Measurements from ENCODE around the gene RPA3.
A peak's percentile ranks its signal among the peaks of the same experiment; 100 is the strongest.

RPA3 gene

DNA sequence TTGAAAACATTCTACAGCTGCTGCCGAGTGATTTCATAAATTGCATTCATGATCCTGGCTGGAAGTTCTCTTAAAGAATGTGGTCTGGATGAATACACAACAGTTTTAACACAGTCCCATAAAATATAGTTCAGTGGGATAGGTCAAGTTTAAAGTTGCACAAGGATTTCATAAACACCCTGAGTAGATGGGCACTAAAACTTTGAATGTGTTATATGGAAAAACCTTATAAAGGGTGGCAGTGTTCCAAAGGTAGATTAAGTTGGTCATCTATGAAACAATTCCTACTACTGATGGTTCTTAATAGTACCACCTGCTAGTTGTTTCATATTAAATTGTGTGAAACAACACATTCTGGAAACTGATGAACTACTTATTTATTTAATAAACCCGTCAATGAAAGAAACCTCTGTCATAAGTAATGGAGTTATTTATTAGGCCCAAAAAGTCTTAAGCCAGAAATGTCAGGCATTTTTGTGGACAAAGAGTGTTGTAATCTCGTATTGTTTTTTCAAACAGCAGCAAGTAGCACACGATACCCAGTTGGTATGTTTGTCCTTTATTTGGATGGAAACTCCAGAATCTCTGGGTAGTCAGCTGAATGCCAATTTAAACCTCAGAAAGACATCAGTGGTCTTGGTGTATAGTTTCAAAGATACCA is 14.3 kb upstream of the RPA3 start:
- TF ChIP-seq, protein P1, sequence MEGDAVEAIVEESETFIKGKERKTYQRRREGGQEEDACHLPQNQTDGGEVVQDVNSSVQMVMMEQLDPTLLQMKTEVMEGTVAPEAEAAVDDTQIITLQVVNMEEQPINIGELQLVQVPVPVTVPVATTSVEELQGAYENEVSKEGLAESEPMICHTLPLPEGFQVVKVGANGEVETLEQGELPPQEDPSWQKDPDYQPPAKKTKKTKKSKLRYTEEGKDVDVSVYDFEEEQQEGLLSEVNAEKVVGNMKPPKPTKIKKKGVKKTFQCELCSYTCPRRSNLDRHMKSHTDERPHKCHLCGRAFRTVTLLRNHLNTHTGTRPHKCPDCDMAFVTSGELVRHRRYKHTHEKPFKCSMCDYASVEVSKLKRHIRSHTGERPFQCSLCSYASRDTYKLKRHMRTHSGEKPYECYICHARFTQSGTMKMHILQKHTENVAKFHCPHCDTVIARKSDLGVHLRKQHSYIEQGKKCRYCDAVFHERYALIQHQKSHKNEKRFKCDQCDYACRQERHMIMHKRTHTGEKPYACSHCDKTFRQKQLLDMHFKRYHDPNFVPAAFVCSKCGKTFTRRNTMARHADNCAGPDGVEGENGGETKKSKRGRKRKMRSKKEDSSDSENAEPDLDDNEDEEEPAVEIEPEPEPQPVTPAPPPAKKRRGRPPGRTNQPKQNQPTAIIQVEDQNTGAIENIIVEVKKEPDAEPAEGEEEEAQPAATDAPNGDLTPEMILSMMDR (IDR thresholded peaks at IDR 0.05): no peak
- H3K27ac ChIP-seq: peak overlapping the region; percentile 23 to 24

DNA sequence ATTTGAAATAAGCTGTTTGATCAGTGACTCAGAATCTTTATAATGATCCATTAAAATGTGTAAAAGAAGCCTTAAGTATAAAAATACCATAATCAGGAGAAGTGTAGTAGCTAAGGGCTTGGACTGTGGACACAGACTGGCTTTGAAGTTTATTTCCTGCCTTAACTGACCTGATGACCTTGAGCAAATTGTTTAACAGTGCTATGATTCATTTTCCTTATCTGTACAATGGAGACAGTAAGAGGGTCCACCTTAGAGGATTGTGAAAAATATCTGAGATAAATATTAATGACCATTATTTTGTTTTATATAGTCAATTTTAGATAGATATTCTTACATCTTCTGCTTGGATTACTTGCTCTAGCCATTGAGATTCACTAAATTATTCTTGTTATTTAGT is 13.3 kb upstream of the RPA3 start:
- Histone ChIP-seq H3K27ac (peak overlapping the region in 1 of 2 donors; percentile 14), H3K4me3 (no peak overlapping the region)
- no peak for DNase-seq (ENCODE audit: low spot score)
- TF ChIP-seq, protein P1 (IDR thresholded peaks at IDR 0.05): no peak

More for the DNA sequence above, 14.3 kb upstream of the RPA3 start:
- no peak overlapping the region for H3K4me3 ChIP-seq
- no peak for DNase-seq (ENCODE audit: low spot score)

DNA sequence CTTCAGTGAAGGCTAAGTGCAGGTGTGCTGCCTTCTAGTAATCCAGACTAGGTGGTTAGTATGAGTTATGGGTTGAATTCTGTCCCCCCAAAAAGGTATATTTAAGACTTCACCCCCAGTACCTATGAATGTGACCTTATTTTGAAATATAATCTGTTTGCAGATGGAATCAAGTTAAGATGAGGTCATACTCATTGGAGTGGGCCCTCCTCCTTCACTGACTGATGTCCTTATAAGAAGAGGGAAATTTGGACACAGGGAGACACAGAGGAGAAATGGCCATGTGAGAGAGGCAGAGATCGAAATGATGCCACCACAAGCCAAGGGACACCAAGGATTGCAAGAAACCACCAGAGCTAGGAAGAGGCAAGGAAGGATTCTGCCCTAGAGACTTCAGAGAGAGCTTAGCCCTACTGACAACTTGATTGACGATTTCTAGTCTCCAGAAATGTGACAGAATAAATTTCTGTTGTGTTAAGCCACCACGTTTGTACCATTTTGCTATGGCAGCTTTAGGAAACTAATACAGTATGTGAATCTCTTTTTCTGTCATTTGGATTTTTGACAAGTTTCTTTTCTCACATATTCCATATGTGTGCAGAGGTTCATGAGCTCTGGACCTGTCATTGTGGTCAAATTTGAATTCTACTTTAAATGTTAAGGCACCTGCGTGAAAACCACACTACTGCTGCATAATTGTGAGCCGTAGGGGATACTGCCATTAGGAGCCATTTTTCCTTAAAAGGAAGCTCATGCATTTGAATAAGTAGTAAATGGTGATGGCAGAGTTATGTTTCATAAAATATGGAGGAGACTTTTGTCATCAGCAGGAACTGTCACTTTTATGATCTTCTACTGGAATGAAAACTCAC is 2.6 kb upstream of the RPA3 start:
- no peak for DNase-seq (ENCODE audit: low spot score)
- H3K4me3 ChIP-seq: no peak overlapping the region
- no peak overlapping the region for H3K27ac ChIP-seq
- TF ChIP-seq, protein P1 (IDR thresholded peaks at IDR 0.05): no peak

DNA sequence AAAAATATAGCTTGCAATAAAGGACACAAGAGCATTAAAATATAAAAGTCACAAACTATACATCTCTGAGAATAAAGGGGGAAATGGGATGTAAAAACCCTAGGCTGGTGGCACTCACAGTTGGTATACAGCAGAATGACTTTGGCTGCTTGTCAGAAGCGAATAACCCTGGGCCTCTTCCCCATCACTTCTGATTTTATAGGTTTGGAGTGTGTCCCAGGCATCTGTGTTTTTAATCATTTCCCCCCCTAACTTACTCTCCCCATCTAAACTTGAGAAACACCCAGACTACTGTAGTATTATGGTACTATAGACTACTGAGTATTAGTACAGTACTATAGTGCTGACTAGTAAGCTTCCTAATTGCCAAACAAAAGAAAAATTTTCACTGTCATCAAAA is 1.8 kb upstream of the RPA3 start:
- DNase-seq (ENCODE audit: low spot score): no peak
- TF ChIP-seq, protein P1 (IDR thresholded peaks at IDR 0.05): no peak
- Histone ChIP-seq H3K4me3 (no peak overlapping the region), H3K27ac (no peak overlapping the region)

DNA sequence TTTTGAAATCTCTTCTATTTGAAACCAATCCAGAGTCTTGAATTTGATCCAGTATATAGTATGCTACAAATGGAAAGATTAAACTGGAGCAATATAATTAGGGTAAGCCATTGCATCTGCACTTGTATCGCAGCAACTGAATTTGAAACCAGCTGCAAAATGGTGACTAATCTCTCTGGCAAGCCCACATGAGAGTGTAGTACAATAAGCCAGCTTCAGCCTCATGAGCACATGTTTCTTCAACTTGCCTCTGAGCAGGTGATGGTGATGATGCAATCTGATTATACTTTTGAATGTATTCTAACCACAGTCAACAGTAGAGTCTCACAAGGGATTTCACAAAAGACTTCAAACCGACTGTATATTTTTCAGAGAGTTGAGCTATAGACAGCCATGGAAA is 829 bp upstream of the RPA3 start:
- TF ChIP-seq, protein P1 (IDR thresholded peaks at IDR 0.05): no peak
- Histone ChIP-seq H3K27ac (no peak overlapping the region), H3K4me3 (no peak overlapping the region)
- no peak for DNase-seq (ENCODE audit: low spot score)

DNA sequence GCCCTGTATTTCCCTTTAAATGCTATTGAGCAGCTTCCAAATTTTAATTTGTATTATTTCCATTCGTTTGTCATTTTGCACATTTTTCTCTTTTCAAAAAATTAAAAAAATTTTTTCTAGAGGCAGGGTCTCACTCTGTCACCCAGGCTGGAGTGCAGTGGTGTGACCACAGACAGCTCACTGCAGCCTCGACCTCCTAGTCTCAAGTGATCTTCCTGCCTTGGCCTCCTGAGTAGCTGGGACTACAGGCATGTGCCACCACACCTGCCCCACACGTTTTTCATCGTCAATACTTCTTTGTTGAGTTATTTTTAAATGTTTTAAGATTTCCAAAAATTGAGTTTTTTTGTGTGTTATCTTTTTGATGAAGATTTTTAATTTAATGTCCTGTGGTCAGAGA is 4.7 kb downstream of the RPA3 start:
- TF ChIP-seq, protein P1 (IDR thresholded peaks at IDR 0.05): no peak
- Histone ChIP-seq H3K4me3 (no peak overlapping the region), H3K27ac (no peak overlapping the region)
- no peak for DNase-seq (ENCODE audit: low spot score)
